ENCODE results near the gene SBNO1.
"Not testable (repeated sequence)": the region's sequence is repeated elsewhere in the genome, so short reads cannot be mapped to it uniquely, and the experiment has no call there.

SBNO1 gene

DNA sequence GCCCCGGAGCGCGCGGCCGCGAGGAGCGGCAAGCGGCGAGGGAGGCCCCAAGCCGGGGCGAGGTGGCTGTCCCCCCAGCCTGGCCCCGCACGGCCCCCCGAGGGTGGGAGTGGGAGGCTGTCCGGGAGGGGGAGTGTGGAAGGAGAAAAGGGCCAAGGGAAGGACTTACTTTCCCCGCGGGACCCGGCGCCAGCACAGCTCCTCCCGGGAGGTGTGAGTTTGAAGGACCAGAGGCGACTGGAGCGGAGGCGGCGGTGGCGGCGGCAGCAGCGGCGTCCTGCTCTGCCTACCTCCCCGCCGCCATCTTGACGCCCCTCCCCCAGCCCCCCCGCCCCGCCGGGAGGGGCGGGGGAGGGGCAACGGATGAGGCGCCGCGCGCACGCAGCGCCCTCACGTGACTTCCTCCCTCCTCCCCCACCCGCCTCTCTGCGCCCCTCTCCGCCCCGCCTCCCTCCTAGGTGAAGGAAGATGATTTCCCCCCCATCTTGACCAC is at the start of gene SBNO1:
Gene SBNO1 (minus strand): TSS at position 316 of the 493 bp plus-strand sequence. CDS start 14,406 bp downstream, outside the sequence.
- DNase-seq (ENCODE audit: low read depth) = peak; percentile 78

DNA sequence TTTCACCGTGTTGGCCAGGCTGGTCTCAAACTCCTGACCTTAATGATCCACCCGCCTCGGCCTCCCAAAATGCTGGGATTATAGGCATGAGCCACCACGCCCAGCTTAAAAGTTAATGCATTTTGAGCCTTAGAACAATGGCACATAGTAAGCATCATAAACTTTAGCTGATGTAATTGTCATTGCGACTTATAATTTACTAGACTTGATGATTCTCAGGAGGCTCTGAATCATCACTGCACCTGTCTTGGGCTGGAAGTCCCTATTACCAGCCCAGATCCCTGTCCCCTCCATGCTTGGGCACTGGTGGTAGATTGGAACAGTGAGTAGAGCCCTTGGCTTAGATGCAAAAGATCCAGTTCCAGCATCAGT is 45.4 kb upstream of the SBNO1 start:
- DNase-seq (ENCODE audit: low read depth) = no peak

- DNase-seq (ENCODE audit: low read depth) = not testable (repeated sequence)
Measured at GRCh38 chr12:123409284-123410040, 44.8 kb upstream of the SBNO1 start.

- not testable (repeated sequence) for DNase-seq (ENCODE audit: low read depth)
Measured at GRCh38 chr12:123408619-123409018, 44.0 kb upstream of the SBNO1 start.

DNA sequence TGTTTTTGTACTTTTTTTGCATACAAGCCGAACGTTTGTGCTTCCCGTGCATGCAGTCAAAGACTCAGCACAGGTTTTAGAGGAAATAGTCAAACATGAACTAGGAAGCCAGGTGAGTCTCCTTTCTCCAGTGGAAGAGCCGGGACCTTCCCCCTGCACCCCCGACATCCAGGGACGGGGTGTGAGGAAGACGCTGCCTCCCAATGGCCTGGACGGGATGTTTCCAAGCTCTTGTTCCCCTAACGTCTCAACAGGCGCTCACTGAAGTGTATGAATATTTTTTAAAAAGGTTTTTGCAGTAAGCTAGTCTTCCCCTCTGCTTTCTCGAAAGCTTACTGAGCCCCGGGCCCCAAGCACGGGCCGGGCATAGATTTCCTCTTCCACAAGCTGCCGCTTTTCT is 43.3 kb upstream of the SBNO1 start:
- not testable (repeated sequence) for DNase-seq (ENCODE audit: low read depth)

- not testable (repeated sequence) for DNase-seq (ENCODE audit: low read depth)
Measured at GRCh38 chr12:123407269-123407668, 42.6 kb upstream of the SBNO1 start.

GRCh38 chr12:123404581-123404980 is 39.9 kb upstream of the SBNO1 start:
- DNase-seq (ENCODE audit: low read depth) = no peak

- no peak for DNase-seq (ENCODE audit: low read depth)
Measured at GRCh38 chr12:123401753-123402683, 37.4 kb upstream of the SBNO1 start.

DNA sequence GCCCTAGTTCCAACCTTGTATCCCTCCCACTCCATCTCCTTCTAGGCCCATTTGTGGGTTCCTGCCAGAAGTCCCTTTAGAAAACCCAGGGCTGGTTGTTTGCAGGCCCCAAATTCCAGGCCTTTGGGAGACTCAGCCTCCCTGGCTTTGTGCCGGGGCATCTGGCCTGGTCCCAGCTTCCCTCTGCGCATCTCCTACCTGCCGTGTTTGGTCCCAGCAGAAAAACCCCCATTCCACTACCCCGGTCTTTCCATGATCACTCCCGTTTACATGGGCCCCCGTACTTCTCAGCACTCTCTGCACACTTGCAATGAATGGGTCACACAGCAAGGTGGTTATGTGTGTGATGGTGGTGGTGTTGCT is 34.6 kb upstream of the SBNO1 start:
- no peak for DNase-seq (ENCODE audit: low read depth)

- no peak for DNase-seq (ENCODE audit: low read depth)
Measured at GRCh38 chr12:123398550-123399254, 34.1 kb upstream of the SBNO1 start.

- DNase-seq (ENCODE audit: low read depth) = no peak
Measured at GRCh38 chr12:123398177-123398549, 33.5 kb upstream of the SBNO1 start.

- no peak for DNase-seq (ENCODE audit: low read depth)
Measured at GRCh38 chr12:123397400-123397799, 32.8 kb upstream of the SBNO1 start.

- DNase-seq (ENCODE audit: low read depth) = no peak
Measured at GRCh38 chr12:123396954-123397353, 32.3 kb upstream of the SBNO1 start.

GRCh38 chr12:123396543-123396942 is 31.9 kb upstream of the SBNO1 start:
- DNase-seq (ENCODE audit: low read depth) = no peak

DNA sequence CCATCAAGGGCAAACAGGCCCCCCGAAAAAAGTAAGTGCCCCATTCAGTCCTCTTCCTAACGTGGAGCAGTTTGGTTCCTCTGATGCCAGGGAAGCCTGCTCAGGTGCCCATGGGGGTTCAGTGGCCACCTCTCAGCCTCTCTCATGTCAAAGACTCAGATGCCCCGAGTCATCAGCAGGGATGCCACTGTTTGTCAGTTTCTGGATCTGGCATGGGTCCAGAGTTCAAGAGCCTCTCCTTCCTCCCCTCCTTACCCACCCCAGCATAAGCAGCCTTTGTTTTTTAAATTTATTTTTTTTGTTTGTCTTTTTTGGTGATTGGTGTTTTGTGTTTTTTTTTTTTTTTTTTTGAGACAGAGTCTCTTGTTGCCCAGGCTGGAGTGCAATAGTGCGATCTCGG is 30.6 kb upstream of the SBNO1 start:
- no peak for DNase-seq (ENCODE audit: low read depth)

- no peak for DNase-seq (ENCODE audit: low read depth)
Measured at GRCh38 chr12:123393747-123394146, 29.1 kb upstream of the SBNO1 start.

- DNase-seq (ENCODE audit: low read depth) = no peak
Measured at GRCh38 chr12:123391546-123392343, 27.1 kb upstream of the SBNO1 start.

- DNase-seq (ENCODE audit: low read depth) = no peak
Measured at GRCh38 chr12:123390498-123391426, 26.1 kb upstream of the SBNO1 start.

DNA sequence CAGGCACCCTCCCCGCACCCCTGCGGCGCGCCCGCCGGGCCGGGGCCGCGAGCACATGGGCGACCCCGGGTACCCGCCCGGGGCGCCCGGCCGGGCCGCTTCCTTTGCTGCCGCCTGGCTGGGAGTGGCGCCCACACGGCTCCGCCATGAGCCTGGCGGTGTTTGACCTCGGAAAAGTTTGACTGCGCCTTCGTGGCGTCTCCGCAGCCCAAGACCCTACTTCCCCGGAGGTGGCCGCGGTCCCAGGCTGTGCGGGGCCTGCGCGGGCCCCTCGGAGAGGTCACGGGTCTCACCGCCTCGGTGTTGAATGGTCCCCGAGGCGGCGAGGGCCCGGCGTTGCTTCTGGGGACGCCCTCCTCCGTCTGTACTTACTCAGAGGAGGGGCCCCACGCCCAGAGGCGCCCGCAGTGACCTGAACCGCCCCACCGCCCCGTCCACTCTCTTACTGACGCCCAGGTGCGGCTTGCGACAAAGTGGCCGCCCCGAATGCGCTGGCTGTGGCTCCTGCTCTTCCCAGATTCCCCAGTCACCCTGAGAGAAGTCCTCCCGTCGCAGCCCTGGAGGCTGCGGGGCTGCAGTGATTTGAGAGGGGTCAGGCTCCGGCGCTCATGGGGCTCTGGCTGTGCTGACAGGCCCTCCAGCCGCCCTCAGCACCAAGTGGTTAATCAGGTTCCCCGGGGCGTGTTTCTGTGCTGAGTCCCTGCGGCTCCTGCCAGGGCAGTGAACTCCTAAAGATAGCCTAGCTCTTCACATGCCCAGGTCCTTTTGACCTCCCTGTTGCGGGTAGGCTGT is 25.1 kb upstream of the SBNO1 start:
- no peak for DNase-seq (ENCODE audit: low read depth)
